WTC11 (cell line): ENCODE results near the gene NUF2. TPM values are rescaled to one million over a fixed set of nuclear protein-coding genes. Genes with fewer than 3 reads are reported as not detected.
A peak's percentile ranks its signal among the peaks of the same experiment; 100 is the strongest.

Source experiments
- ATAC-seq: fragments of 200-7000 bp; cut with Tn5 transposase; 2 replicates; pipeline ENCODE4 v1.10.0; 2021; ENCODE audit warnings: mild to moderate bottlenecking, moderate library complexity
- CTCF ChIA-PET: fragments of 300-600 bp; sonication (Branson Sonifier 250); formaldehyde crosslinking; loops from one replicate; lab custom pipeline; 2021; ENCODE audit warnings: antibody characterized with exemption; lab: Charles Lee
- POLR2A ChIA-PET: fragments of 350-600 bp; sonication (Branson Sonifier 250); formaldehyde crosslinking; loops from one replicate; lab custom pipeline; 2021; ENCODE audit warnings: antibody characterized with exemption; lab: Charles Lee
- DNase-seq: peaks from one replicate; pipeline ENCODE4 v3.0.0; 2021; ENCODE audit warnings: low spot score
- H3K27ac Mint-ChIP-seq: 2 replicates; pipeline ENCODE4 v1.8.0; 2021; ENCODE audit warnings: mixed read lengths
- H3K27me3 Mint-ChIP-seq: 2 replicates; pipeline ENCODE4 v1.8.0; 2021; ENCODE audit warnings: low read depth, mild to moderate bottlenecking, moderate library complexity, mixed read lengths
- H3K36me3 Mint-ChIP-seq: 2 replicates; pipeline ENCODE4 v1.8.0; 2021; ENCODE audit warnings: mixed read lengths
- H3K4me1 Mint-ChIP-seq: 2 replicates; pipeline ENCODE4 v1.8.0; 2022; ENCODE audit warnings: mixed read lengths
- H3K4me3 Mint-ChIP-seq: 2 replicates; pipeline ENCODE4 v1.8.0; 2021; ENCODE audit warnings: mild to moderate bottlenecking, moderate library complexity, mixed read lengths
- H3K9me3 Mint-ChIP-seq: 2 replicates; pipeline ENCODE4 v1.8.0; 2021; ENCODE audit warnings: mixed read lengths
- ARID4B ChIP-seq: sonication (generic); formaldehyde crosslinking; IDR thresholded peaks from 2 replicates; pipeline ENCODE4 v1.8.0; 2023; ENCODE audit warnings: missing genetic modification reagents, mild to moderate bottlenecking, borderline replicate concordance
- E2F1 ChIP-seq: sonication (generic); formaldehyde crosslinking; IDR thresholded peaks from 2 replicates; pipeline ENCODE4 v1.8.0; 2022; ENCODE audit warnings: mild to moderate bottlenecking, missing genetic modification reagents
- E2F4 ChIP-seq: sonication (generic); formaldehyde crosslinking; IDR thresholded peaks from 2 replicates; pipeline ENCODE4 v1.8.1; 2022; ENCODE audit warnings: low read depth, mild to moderate bottlenecking, moderate library complexity, missing genetic modification reagents, borderline replicate concordance
- E2F5 ChIP-seq: sonication (generic); formaldehyde crosslinking; IDR thresholded peaks from 2 replicates; pipeline ENCODE4 v1.8.1; 2022; ENCODE audit warnings: mild to moderate bottlenecking, moderate library complexity, missing genetic modification reagents
- ESRRA ChIP-seq: sonication (generic); formaldehyde crosslinking; IDR thresholded peaks from 2 replicates; pipeline ENCODE4 v1.8.1; 2022; ENCODE audit warnings: mild to moderate bottlenecking, missing genetic modification reagents, borderline replicate concordance
- IRF2 ChIP-seq: sonication (generic); formaldehyde crosslinking; IDR thresholded peaks from 2 replicates; pipeline ENCODE4 v1.8.0; 2022; ENCODE audit warnings: low read depth, missing genetic modification reagents, borderline replicate concordance
- JUN ChIP-seq: sonication (generic); formaldehyde crosslinking; IDR thresholded peaks from 2 replicates; pipeline ENCODE4 v1.8.0; 2023; ENCODE audit warnings: mild to moderate bottlenecking, missing genetic modification reagents
- MYBL2 ChIP-seq: sonication (generic); formaldehyde crosslinking; IDR thresholded peaks from 2 replicates; pipeline ENCODE4 v1.8.1; 2023; ENCODE audit warnings: mild to moderate bottlenecking, moderate library complexity, missing genetic modification reagents
- TCF7 ChIP-seq: sonication (generic); formaldehyde crosslinking; IDR thresholded peaks from 2 replicates; pipeline ENCODE4 v1.8.0; 2022; ENCODE audit warnings: mild to moderate bottlenecking, low read depth, missing genetic modification reagents, moderate library complexity
- TEAD1 ChIP-seq: sonication (generic); formaldehyde crosslinking; IDR thresholded peaks from 2 replicates; pipeline ENCODE4 v1.8.0; 2022; ENCODE audit warnings: mild to moderate bottlenecking, missing genetic modification reagents
- TEAD4 ChIP-seq: sonication (generic); formaldehyde crosslinking; IDR thresholded peaks from 2 replicates; pipeline ENCODE4 v1.8.0; 2022; ENCODE audit warnings: mild to moderate bottlenecking, missing genetic modification reagents
- TP53 ChIP-seq: sonication (generic); formaldehyde crosslinking; IDR thresholded peaks from 2 replicates; pipeline ENCODE4 v1.8.1; 2023; ENCODE audit warnings: mild to moderate bottlenecking, missing genetic modification reagents
- USF1 ChIP-seq: sonication (generic); formaldehyde crosslinking; IDR thresholded peaks from 2 replicates; pipeline ENCODE4 v1.8.0; 2022; ENCODE audit warnings: mild to moderate bottlenecking, missing genetic modification reagents
- USF2 ChIP-seq: sonication (generic); formaldehyde crosslinking; IDR thresholded peaks from 2 replicates; pipeline ENCODE4 v1.8.1; 2023; ENCODE audit warnings: mild to moderate bottlenecking, missing genetic modification reagents, moderate library complexity
- ZBTB21 ChIP-seq: sonication (generic); formaldehyde crosslinking; IDR thresholded peaks from 2 replicates; pipeline ENCODE4 v1.8.1; 2023; ENCODE audit warnings: mild to moderate bottlenecking, missing genetic modification reagents, borderline replicate concordance
- ZNF219 ChIP-seq: sonication (generic); formaldehyde crosslinking; IDR thresholded peaks from 2 replicates; pipeline ENCODE4 v1.8.0; 2023; ENCODE audit warnings: missing genetic modification reagents, mild to moderate bottlenecking, borderline replicate concordance
- ZNF416 ChIP-seq: fragments of 250-450 bp; sonication (Bioruptor Pico); IDR thresholded peaks from 2 replicates; pipeline ENCODE4 v1.9.0; 2021; ENCODE audit warnings: mild to moderate bottlenecking, inconsistent platforms
- total RNA-seq: library from RNA; stranded (reverse); gene quantifications from 3 replicates; pipeline ENCODE4 v1.2.3, GENCODE V29; 2021

The NUF2 gene
- total RNA-seq, 1 experiment from 2014 or later: 32.9 TPM

GRCh38 chr1:163321311-163322305 is at the start of gene NUF2 (continued):
- TF ChIP-seq E2F5 (CRISPR knock-in tag): peak; percentile 98
- peak; percentile 60 for TF ChIP-seq USF2 (CRISPR knock-in tag)
- peak; percentile 100 for TF ChIP-seq E2F4 (CRISPR knock-in tag)
- peak; percentile 70; the same call in 1 of the 2 replicates for TF ChIP-seq TCF7
- 0 out of 2 replicates have a peak, but pooled peaks have one; percentile 58 for TF ChIP-seq ZNF416 (CRISPR knock-in tag)
- TF ChIP-seq ZNF219 (CRISPR knock-in tag): peak; percentile 69; the same call in 1 of the 2 replicates
- no peak for TF ChIP-seq TEAD4 (CRISPR knock-in tag)
- TF ChIP-seq MYBL2 (CRISPR knock-in tag): peak; percentile 100
- TF ChIP-seq ZBTB21: peak; percentile 93
- peak; percentile 76; the same call in 1 of the 2 replicates for TF ChIP-seq ESRRA (CRISPR knock-in tag)

DNA sequence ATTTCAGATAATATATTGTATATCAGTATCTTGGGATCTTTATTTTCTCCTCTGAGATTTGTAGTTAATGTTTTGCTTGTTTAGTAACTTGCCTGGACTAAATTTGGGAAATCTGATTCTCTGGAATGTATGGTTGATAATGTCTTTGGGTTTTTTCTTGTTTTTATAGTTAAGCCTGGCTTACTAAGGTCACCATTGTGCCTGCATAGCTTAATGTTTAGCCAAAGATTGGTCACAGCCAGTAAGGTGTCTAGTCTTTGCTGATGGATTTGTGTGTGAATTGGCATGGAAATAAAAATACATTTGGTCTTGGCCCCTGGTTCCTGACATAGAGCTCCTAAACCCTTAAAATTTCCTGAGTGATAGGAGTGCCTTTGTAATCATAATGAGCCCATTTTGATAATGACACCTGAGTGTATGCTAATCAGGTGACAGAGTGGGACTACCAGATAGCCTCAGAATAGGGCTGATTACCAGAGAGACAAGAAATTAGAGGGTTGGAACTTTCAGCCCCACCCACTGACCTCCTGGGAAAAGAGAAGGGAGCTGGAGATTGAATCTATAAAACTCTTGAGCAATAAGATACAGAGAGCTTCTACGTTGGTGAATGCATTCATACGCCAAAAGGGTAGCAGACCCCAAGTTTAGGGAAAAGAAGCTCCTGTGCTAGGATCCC is 47.9 kb upstream of the NUF2 start:
- Mint-ChIP-seq H3K9me3 (peaks cover 21% of the 10 kb centered on the region), H3K27me3 (no peaks in the 10 kb centered on the region), H3K4me1 (peaks cover 6% of the 10 kb centered on the region), H3K27ac (no peak overlapping the region), H3K4me3 (no peak overlapping the region), H3K36me3 (peaks cover 19% of the 10 kb centered on the region)
- CTCF ChIA-PET: no interaction called here
- TF ChIP-seq E2F4 (CRISPR knock-in tag): no peak
- POLR2A ChIA-PET: no interaction called here
- ATAC-seq (no peak), DNase-seq (no peak)

DNA sequence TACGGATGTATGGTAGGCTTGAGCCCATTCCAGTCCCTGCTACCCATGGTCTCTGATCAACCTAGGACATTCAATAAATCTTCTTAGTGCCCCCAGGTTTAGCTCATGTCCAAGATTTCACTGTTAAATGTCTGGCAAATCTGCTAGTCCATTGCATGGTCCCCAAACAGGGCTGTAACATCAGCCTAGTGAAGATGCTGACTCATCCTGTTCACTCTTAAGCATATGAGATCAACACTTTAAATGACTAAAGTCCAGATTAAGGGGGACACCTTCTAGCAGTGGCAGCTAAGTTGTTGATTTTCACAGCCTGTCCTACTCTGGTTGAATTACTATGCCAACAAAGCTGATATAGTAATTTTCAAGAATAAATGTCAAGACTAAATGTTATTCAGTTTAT is 46.5 kb upstream of the NUF2 start:
- H3K27ac Mint-ChIP-seq: no peak overlapping the region; the same call in 1 of the 2 replicates
- ATAC-seq: no peak
- CTCF ChIA-PET: no interaction called here

More for the DNA sequence above, 46.5 kb upstream of the NUF2 start:
- H3K9me3 Mint-ChIP-seq: peaks cover 35% of the 10 kb centered on the region
- POLR2A ChIA-PET: no interaction called here
- no peak for TF ChIP-seq TEAD1 (CRISPR knock-in tag)
- no peak for TF ChIP-seq TP53 (CRISPR knock-in tag)
- TF ChIP-seq IRF2 (CRISPR knock-in tag): no peak
- TF ChIP-seq E2F1 (CRISPR knock-in tag): no peak
- TF ChIP-seq ARID4B: no peak
- TF ChIP-seq TCF7: no peak
- TF ChIP-seq USF1: no peak
- no peak for TF ChIP-seq JUN (CRISPR knock-in tag)
- TF ChIP-seq, all 79 proteins: peak for 0
- Mint-ChIP-seq H3K4me1 (peaks cover 6% of the 10 kb centered on the region), H3K27me3 (no peaks in the 10 kb centered on the region), H3K36me3 (peaks cover 32% of the 10 kb centered on the region), H3K4me3 (no peak overlapping the region)
- DNase-seq: no peak
